Prostate gland (tissue), 2 donors: ENCODE measurements around the gene IGFBP3. TPM values are rescaled to one million over a fixed set of nuclear protein-coding genes. Genes with fewer than 3 reads are reported as not detected.

Experiments used
- DNase-seq: peaks from one replicate; pipeline ENCODE4 v3.0.0-alpha.2; 2019; ENCODE audit warnings: low spot score
- H3K27ac ChIP-seq, 2 donors: fragments of 200-600 bp; sonication (generic); 2 replicates each; pipeline ENCODE4 v1.5.1; 2017 to 2019
- H3K27me3 ChIP-seq: fragments of 200-600 bp; sonication (generic); replicated peaks from 2 replicates; pipeline ENCODE4 v1.5.1; 2019; ENCODE audit not compliant: insufficient read depth
- H3K36me3 ChIP-seq, 2 donors: fragments of 200-600 bp; sonication (generic); 1 replicate in 1 of 2; 2 replicates in 1 of 2; pipeline versions ENCODE4 v1.5.1 to v1.8.1; 2017 to 2019
- H3K4me1 ChIP-seq: fragments of 200-600 bp; sonication (generic); replicated peaks from 2 replicates; pipeline ENCODE4 v1.5.1; 2019
- H3K4me3 ChIP-seq, 2 donors: fragments of 200-600 bp; sonication (generic); 2 replicates each; pipeline ENCODE4 v1.5.1; 2017 to 2019
- H3K9me3 ChIP-seq: fragments of 200-600 bp; sonication (generic); 2 replicates; pipeline ENCODE4 v1.5.1; 2017
- CTCF ChIP-seq, 4 experiments: fragments of 200-600 bp in 2 of 4; fragments of 450-650 bp in 2 of 4; sonication (generic) in 2 of 4; IDR thresholded peaks; 1 replicate in 3 of 4; 2 replicates in 1 of 4; pipeline ENCODE4 v1.5.1; 2016 to 2019; ENCODE audit warnings: antibody characterized with exemption in 4 of 4, mild to moderate bottlenecking in 2 of 4, moderate library complexity in 2 of 4
- POLR2A ChIP-seq: fragments of 450-650 bp; IDR thresholded peaks from one replicate; pipeline ENCODE4 v1.6.1; 2016; ENCODE audit warnings: antibody characterized with exemption, mild to moderate bottlenecking
- POLR2AphosphoS5 ChIP-seq: sonication (generic); formaldehyde crosslinking; IDR thresholded peaks from one replicate; pipeline ENCODE4 v1.6.1; 2017; ENCODE audit warnings: antibody characterized with exemption
- WGBS: methylation state at CpG from one replicate; pipeline ENCODE4 v1.1.5; 2018; 5-methylcytosine and 5-hydroxymethylcytosine counted together
- intact Hi-C: fragments of 100-400 bp; cut with DNase I; formaldehyde crosslinking; loops from one replicate; pipeline ENCODE4 v1.14.2; 2022
- total RNA-seq, 2 donors: library from RNA; depleted of rRNA; stranded (reverse); fragments of >200 nt; gene quantifications; one replicate each; pipeline ENCODE4 v1.1.0, GENCODE V29; 2016

Gene IGFBP3
- total RNA-seq, 2 donors from 2014 or later: 71.6 to 105 TPM

GRCh38 chr7:45923818-45924217, 2.7 kb upstream of the IGFBP3 start:
- TF ChIP-seq POLR2A (no peak), POLR2AphosphoS5 (no peak)
- Histone ChIP-seq H3K4me3 (no peak overlapping the region), H3K27me3 (peaks cover 2% of the 10 kb centered on the region), H3K9me3 (no peaks in the 10 kb centered on the region), H3K27ac (no peak overlapping the region), H3K4me1 (no peaks in the 10 kb centered on the region), H3K36me3 (no peaks in the 10 kb centered on the region)
- intact Hi-C loops: loop anchor here (2.0 to 10.0 kb wide), 6 partner anchors 428 to 1165 kb away; no protein-coding TSS in a partner anchor
- DNase-seq: no peak
- WGBS: 65% methylated on average over 6 of the region's 6 CpGs

GRCh38 chr7:45923290-45923689, 2.2 kb upstream of the IGFBP3 start:
- H3K4me1 ChIP-seq: no peaks in the 10 kb centered on the region
- WGBS: 3% methylated on average over 9 of the region's 9 CpGs
- peak; percentile 60 for DNase-seq
- intact Hi-C loops: loop anchor here (2.0 to 10.0 kb wide), 6 partner anchors 429 to 1166 kb away; no protein-coding TSS in a partner anchor
- no peak overlapping the region for H3K4me3 ChIP-seq
- H3K9me3 ChIP-seq: no peaks in the 10 kb centered on the region
- no peaks in the 10 kb centered on the region for H3K36me3 ChIP-seq
- peaks cover 2% of the 10 kb centered on the region for H3K27me3 ChIP-seq
- peak; percentile 31 for TF ChIP-seq POLR2AphosphoS5
- TF ChIP-seq POLR2A: no peak
- peak; percentile 63 to 91 (median 84) for TF ChIP-seq CTCF (IDR thresholded peaks at IDR 0.05)
- H3K27ac ChIP-seq: no peak overlapping the region

DNA sequence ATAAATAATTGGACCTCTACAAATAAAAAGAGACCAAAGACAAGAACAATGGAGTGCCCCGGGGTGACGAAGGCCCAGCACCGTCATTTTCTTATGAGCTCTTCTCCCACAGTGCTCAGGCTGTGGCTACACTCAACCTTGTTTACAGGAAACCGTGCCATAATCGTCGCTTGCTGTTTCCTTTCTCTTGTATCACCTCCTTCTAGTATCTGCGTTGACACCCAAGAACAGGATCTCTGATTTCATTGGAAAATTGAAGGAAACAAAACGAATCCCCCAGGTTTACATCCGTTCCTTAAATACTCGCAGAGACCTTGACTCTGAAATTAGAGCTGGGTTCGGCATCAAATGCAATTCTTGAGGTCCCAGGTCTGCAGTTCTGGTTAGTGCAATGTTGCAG, 1.7 kb upstream of the IGFBP3 start:
- 12% methylated on average over 11 of the region's 11 CpGs for WGBS
- H3K4me1 ChIP-seq: no peaks in the 10 kb centered on the region
- no peaks in the 10 kb centered on the region for H3K36me3 ChIP-seq
- TF ChIP-seq CTCF (IDR thresholded peaks at IDR 0.05) (no peak), POLR2A (no peak), POLR2AphosphoS5 (no peak)
- no peak for DNase-seq
- intact Hi-C loops: loop anchor here (2.0 to 10.0 kb wide), 6 partner anchors 429 to 1166 kb away; no protein-coding TSS in a partner anchor
- no peak overlapping the region for H3K27ac ChIP-seq
- H3K9me3 ChIP-seq: no peaks in the 10 kb centered on the region
- no peak overlapping the region for H3K4me3 ChIP-seq
- peaks cover 2% of the 10 kb centered on the region for H3K27me3 ChIP-seq

DNA sequence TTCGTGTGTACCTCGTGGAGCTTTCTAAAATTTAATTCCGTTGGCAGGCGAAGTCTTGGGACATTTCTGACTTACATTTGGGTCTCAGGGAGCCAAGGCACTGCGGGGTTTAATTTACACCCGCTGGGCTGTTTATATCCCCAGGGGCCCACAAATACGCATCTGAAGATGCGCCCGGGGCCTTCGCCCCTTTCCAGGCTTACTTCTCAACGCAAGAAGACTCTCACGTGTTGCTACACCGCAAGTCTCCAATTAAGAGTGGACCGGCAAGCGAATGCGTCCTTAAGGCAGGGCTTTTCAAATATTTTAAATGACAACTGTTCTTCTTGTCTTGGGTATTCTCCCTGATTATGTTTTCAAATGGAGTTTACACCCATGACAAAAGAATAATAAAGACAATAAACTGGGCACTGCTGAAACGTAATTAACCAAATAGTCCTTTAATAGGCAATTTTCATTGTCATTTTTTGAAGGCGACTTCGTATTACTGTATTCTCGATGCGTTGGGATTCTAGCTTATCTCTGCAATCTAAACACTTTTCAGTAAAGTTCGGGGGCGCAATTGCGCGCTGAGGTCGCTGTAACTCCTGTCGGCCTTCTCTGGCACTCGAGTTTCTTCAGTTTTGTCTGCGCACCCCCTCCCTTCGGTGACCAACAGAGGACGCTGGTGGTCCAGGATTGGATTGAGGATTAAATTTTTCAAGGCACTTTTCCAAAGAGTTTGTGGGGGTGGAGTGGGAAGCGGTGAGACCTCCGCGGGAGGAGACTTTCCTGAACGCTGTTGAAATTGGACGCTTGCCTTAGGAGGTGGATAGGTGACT, 837 bp upstream of the IGFBP3 start:
- intact Hi-C loops: loop anchor here (2.0 to 10.0 kb wide), 6 partner anchors 430 to 1167 kb away; no protein-coding TSS in a partner anchor
- DNase-seq: peak; percentile 11
- WGBS: 7% methylated on average over 36 of the region's 36 CpGs
- no peaks in the 10 kb centered on the region for H3K4me1 ChIP-seq
- H3K27me3 ChIP-seq: no peaks in the 10 kb centered on the region
- TF ChIP-seq CTCF (IDR thresholded peaks at IDR 0.05) (peak; percentile 34 to 83 (median 54)), POLR2AphosphoS5 (peak; percentile 28), POLR2A (no peak)
- H3K36me3 ChIP-seq: no peaks in the 10 kb centered on the region
- H3K27ac ChIP-seq: no peak overlapping the region
- peak overlapping the region; percentile 29 to 39 for H3K4me3 ChIP-seq
- no peaks in the 10 kb centered on the region for H3K9me3 ChIP-seq

GRCh38 chr7:45921381-45921698, 268 bp upstream of the IGFBP3 start:
- no peaks in the 10 kb centered on the region for H3K36me3 ChIP-seq
- no peaks in the 10 kb centered on the region for H3K27me3 ChIP-seq
- no peaks in the 10 kb centered on the region for H3K9me3 ChIP-seq
- no peak overlapping the region for H3K27ac ChIP-seq
- DNase-seq: no peak
- H3K4me1 ChIP-seq: no peaks in the 10 kb centered on the region
- TF ChIP-seq CTCF (IDR thresholded peaks at IDR 0.05): no peak
- TF ChIP-seq POLR2A: no peak
- no peak for TF ChIP-seq POLR2AphosphoS5
- WGBS: 3% methylated on average over 29 of the region's 31 CpGs
- intact Hi-C loops: loop anchor here (5.0 to 10.0 kb wide), 5 partner anchors 431 to 1011 kb away; no protein-coding TSS in a partner anchor
- H3K4me3 ChIP-seq: peak overlapping the region; percentile 29 to 39
